ENCODE data around the gene EPAS1.

EPAS1 gene

GRCh38 chr2:46319711-46320110 lies 22.5 kb downstream of the EPAS1 start:
- H3K4me3 Mint-ChIP-seq = no peak overlapping the region
- peaks cover 35% of the 10 kb centered on the region for H3K36me3 Mint-ChIP-seq
- H3K27ac Mint-ChIP-seq = no peak overlapping the region
- H3K9me3 Mint-ChIP-seq = no peaks in the 10 kb centered on the region
- no peak for DNase-seq (ENCODE audit: low spot score in 2 of 2)
- H3K4me1 Mint-ChIP-seq = peaks cover 19% of the 10 kb centered on the region
- ATAC-seq = no peak

- no peak for ATAC-seq
- DNase-seq (ENCODE audit: low spot score in 2 of 2) = no peak
- Mint-ChIP-seq H3K4me3 (no peak overlapping the region), H3K4me1 (peaks cover 14% of the 10 kb centered on the region), H3K9me3 (no peaks in the 10 kb centered on the region), H3K36me3 (peaks cover 32% of the 10 kb centered on the region), H3K27ac (no peak overlapping the region)
These were observed 22.9 kb downstream of the EPAS1 start for GRCh38 chr2:46320141-46320567.

GRCh38 chr2:46323730-46324129 lies 26.5 kb downstream of the EPAS1 start:
- Mint-ChIP-seq H3K9me3 (no peaks in the 10 kb centered on the region), H3K4me3 (no peak overlapping the region), H3K27ac (no peak overlapping the region), H3K4me1 (peaks cover 5% of the 10 kb centered on the region), H3K36me3 (peaks cover 10% of the 10 kb centered on the region)
- ATAC-seq = no peak
- no peak for DNase-seq (ENCODE audit: low spot score in 2 of 2)

- ATAC-seq (no peak), DNase-seq (ENCODE audit: low spot score in 2 of 2) (no peak)
- H3K36me3 Mint-ChIP-seq = peaks cover 20% of the 10 kb centered on the region
- H3K9me3 Mint-ChIP-seq = no peaks in the 10 kb centered on the region
- no peak overlapping the region for H3K4me3 Mint-ChIP-seq
- peaks cover 20% of the 10 kb centered on the region for H3K4me1 Mint-ChIP-seq
- no peak overlapping the region for H3K27ac Mint-ChIP-seq
These were observed 28.1 kb downstream of the EPAS1 start for GRCh38 chr2:46325182-46325928.

- Mint-ChIP-seq H3K27ac (no peak overlapping the region), H3K9me3 (no peaks in the 10 kb centered on the region), H3K4me3 (no peak overlapping the region), H3K4me1 (peaks cover 20% of the 10 kb centered on the region), H3K36me3 (peaks cover 20% of the 10 kb centered on the region)
- ATAC-seq (no peak), DNase-seq (ENCODE audit: low spot score in 2 of 2) (no peak)
These were observed 29.2 kb downstream of the EPAS1 start for GRCh38 chr2:46326231-46326980.

GRCh38 chr2:46327627-46328026 lies 30.4 kb downstream of the EPAS1 start:
- H3K9me3 Mint-ChIP-seq = no peaks in the 10 kb centered on the region
- no peak overlapping the region for H3K27ac Mint-ChIP-seq
- peaks cover 20% of the 10 kb centered on the region for H3K4me1 Mint-ChIP-seq
- H3K36me3 Mint-ChIP-seq = peaks cover 22% of the 10 kb centered on the region
- no peak for ATAC-seq
- no peak for DNase-seq (ENCODE audit: low spot score in 2 of 2)
- no peak overlapping the region for H3K4me3 Mint-ChIP-seq

- H3K36me3 Mint-ChIP-seq = peaks cover 24% of the 10 kb centered on the region
- H3K4me3 Mint-ChIP-seq = no peak overlapping the region
- peaks cover 22% of the 10 kb centered on the region for H3K4me1 Mint-ChIP-seq
- H3K27ac Mint-ChIP-seq = no peak overlapping the region
- ATAC-seq = no peak
- DNase-seq (ENCODE audit: low spot score in 2 of 2) = no peak
- H3K9me3 Mint-ChIP-seq = no peaks in the 10 kb centered on the region
These were observed 31.1 kb downstream of the EPAS1 start for GRCh38 chr2:46328291-46328690.

- Mint-ChIP-seq H3K27ac (no peak overlapping the region), H3K36me3 (peaks cover 28% of the 10 kb centered on the region), H3K4me3 (no peak overlapping the region)
These were observed 31.6 kb downstream of the EPAS1 start for GRCh38 chr2:46328829-46329228.

GRCh38 chr2:46329340-46329739 lies 32.1 kb downstream of the EPAS1 start:
- no peak for ATAC-seq
- Mint-ChIP-seq H3K4me1 (peaks cover 29% of the 10 kb centered on the region), H3K9me3 (no peaks in the 10 kb centered on the region), H3K36me3 (peaks cover 27% of the 10 kb centered on the region), H3K27ac (no peak overlapping the region), H3K4me3 (no peak overlapping the region)
- DNase-seq (ENCODE audit: low spot score in 2 of 2) = no peak

More at GRCh38 chr2:46328829-46329228, 31.6 kb downstream of the EPAS1 start:
- Mint-ChIP-seq H3K9me3 (no peaks in the 10 kb centered on the region), H3K4me1 (peaks cover 26% of the 10 kb centered on the region)
- DNase-seq (ENCODE audit: low spot score in 2 of 2) (no peak), ATAC-seq (no peak)

GRCh38 chr2:46329803-46330775 lies 32.9 kb downstream of the EPAS1 start:
- DNase-seq (ENCODE audit: low spot score in 2 of 2) (no peak), ATAC-seq (peak; percentile 84)
- H3K4me1 Mint-ChIP-seq = peaks cover 32% of the 10 kb centered on the region
- H3K36me3 Mint-ChIP-seq = peaks cover 22% of the 10 kb centered on the region
- H3K9me3 Mint-ChIP-seq = no peaks in the 10 kb centered on the region
- H3K4me3 Mint-ChIP-seq = no peak overlapping the region
- peak overlapping the region; percentile 23 for H3K27ac Mint-ChIP-seq

- ATAC-seq = no peak
- H3K36me3 Mint-ChIP-seq = peaks cover 27% of the 10 kb centered on the region
- H3K4me3 Mint-ChIP-seq = no peak overlapping the region
- no peak for DNase-seq (ENCODE audit: low spot score in 2 of 2)
- H3K27ac Mint-ChIP-seq = no peak overlapping the region
- peaks cover 38% of the 10 kb centered on the region for H3K4me1 Mint-ChIP-seq
- H3K9me3 Mint-ChIP-seq = no peaks in the 10 kb centered on the region
These were observed 34.0 kb downstream of the EPAS1 start for GRCh38 chr2:46331109-46331766.

- Mint-ChIP-seq H3K36me3 (peaks cover 22% of the 10 kb centered on the region), H3K27ac (peak overlapping the region; percentile 29), H3K4me3 (no peak overlapping the region), H3K4me1 (peaks cover 41% of the 10 kb centered on the region), H3K9me3 (no peaks in the 10 kb centered on the region)
- DNase-seq (ENCODE audit: low spot score in 2 of 2) (no peak), ATAC-seq (no peak)
These were observed 35.6 kb downstream of the EPAS1 start for GRCh38 chr2:46332686-46333281.

GRCh38 chr2:46333912-46334311 lies 36.7 kb downstream of the EPAS1 start:
- no peak for ATAC-seq
- Mint-ChIP-seq H3K36me3 (peaks cover 21% of the 10 kb centered on the region), H3K27ac (peak overlapping the region; percentile 29), H3K9me3 (no peaks in the 10 kb centered on the region), H3K4me3 (no peak overlapping the region), H3K4me1 (peaks cover 35% of the 10 kb centered on the region)
- no peak for DNase-seq (ENCODE audit: low spot score in 2 of 2)
